Measurements from ENCODE around the gene GLIS2.

DNA sequence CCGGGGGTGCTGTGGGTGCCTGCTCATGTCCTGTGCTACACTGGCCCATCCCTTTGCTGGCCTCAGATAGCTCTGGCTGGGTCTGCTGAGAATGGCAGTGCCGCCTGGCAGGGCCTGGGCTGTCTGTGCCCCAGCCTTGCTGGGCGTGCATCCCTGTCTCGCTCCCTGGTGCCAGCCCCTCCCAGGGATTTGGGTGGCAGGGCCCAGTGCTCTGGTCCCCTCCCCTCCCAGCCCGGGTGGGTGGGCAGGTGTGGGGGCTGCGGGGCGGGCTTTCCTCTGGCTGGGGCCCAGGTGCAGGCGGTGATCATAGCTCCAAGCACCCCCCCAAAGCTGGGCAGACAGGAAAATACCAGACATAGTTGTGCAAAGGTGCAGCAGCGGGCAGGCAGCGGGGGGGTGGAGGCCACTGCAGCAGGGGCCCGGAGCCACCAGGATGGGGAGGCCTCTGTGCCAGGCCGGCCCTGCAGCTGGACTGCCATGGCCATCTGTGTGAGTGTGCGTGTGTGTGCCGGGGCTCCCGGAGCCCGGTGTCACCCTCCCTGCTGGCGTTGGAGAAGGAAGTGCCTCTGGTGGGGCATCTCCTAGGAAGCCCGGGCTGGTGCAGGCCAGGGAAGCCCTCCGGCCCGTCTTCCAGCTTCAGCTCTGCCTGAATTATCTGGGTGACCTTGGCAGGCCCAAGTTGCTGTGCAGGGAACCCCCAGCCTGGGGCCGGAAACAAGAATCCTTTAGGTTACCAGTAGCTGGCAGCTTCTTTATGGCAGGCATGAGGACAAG is 7.4 kb downstream of the GLIS2 start:
- TF ChIP-seq, protein P1, sequence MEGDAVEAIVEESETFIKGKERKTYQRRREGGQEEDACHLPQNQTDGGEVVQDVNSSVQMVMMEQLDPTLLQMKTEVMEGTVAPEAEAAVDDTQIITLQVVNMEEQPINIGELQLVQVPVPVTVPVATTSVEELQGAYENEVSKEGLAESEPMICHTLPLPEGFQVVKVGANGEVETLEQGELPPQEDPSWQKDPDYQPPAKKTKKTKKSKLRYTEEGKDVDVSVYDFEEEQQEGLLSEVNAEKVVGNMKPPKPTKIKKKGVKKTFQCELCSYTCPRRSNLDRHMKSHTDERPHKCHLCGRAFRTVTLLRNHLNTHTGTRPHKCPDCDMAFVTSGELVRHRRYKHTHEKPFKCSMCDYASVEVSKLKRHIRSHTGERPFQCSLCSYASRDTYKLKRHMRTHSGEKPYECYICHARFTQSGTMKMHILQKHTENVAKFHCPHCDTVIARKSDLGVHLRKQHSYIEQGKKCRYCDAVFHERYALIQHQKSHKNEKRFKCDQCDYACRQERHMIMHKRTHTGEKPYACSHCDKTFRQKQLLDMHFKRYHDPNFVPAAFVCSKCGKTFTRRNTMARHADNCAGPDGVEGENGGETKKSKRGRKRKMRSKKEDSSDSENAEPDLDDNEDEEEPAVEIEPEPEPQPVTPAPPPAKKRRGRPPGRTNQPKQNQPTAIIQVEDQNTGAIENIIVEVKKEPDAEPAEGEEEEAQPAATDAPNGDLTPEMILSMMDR (IDR thresholded peaks at IDR 0.05; ENCODE audit: low read length): no peak
- TF ChIP-seq EZH2 (IDR thresholded peaks at IDR 0.05; ENCODE audit: borderline replicate concordance, low read length): no peak

All from OCI-LY1 (cell line).